ENCODE measurements around the gene RBM34. TPM values are rescaled to one million over a fixed set of nuclear protein-coding genes. Genes with fewer than 3 reads are reported as not detected.

The RBM34 gene
- total RNA-seq, 1 donor from 2014 or later: 129 TPM

DNA sequence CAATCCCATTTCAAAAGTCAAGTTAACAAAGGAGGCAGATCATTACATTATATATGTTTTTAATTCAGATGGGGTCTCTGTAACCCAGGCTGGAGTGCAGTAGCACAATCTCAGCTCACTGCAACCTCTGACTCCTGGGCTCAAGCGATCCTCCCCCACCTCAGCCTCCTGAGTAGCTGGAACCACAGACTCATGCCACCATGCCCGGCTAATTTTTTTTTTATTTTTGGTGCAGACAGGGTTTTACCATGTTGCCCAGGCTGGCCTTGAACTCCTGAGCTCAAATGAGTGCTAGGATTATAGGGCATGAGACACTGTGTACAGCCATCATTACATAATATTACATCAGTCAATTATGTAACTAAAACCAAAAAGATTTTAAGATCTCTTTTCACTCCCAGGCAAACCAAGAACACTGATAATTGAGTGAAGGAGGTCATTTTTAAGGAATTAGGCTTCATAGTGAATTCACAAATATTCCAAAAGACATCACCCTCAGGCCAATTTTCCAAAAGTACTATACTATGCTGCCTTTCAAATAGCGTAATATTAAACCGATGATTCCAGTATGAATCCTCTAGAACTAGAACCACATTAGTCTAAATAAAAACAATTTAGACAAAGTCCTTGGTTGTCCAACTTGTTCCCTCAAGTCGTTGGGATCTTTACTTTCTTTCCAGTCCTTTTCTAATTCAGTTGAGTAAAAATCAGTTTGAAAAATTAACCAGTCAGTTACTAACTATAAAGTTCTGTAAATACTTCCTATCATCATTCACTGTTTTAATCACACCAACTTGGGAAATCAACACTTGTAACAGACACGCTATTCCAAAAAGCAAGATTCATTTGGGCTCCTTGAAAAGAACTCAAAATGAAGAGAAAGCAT is 48.5 kb downstream of the RBM34 start:
- H3K79me2 ChIP-seq (ENCODE audit: insufficient read depth, low read length): peaks cover 55% of the 10 kb centered on the region
- DNase-seq (ENCODE audit: low read depth) (no peak), FAIRE-seq (no peak)
- Mint-ChIP-seq H3K27me3 (ENCODE audit: low read depth, unreplicated experiment) (no peaks in the 10 kb centered on the region), H3K27ac (ENCODE audit: unreplicated experiment) (peak overlapping the region; percentile 55), H3K4me1 (ENCODE audit: low read depth, unreplicated experiment) (peaks cover 19% of the 10 kb centered on the region), H3K9me3 (ENCODE audit: unreplicated experiment) (no peaks in the 10 kb centered on the region), H3K4me3 (ENCODE audit: unreplicated experiment) (no peak overlapping the region), H3K36me3 (ENCODE audit: low read depth, unreplicated experiment) (peaks cover 33% of the 10 kb centered on the region)
- H3K9me3 ChIP-seq (ENCODE audit: insufficient read depth, low read depth, low read length): no peaks in the 10 kb centered on the region
- TF ChIP-seq CTCF (IDR thresholded peaks at IDR 0.05; ENCODE audit: insufficient read depth, low read depth, low read length) (no peak), EZH2 (IDR thresholded peaks at IDR 0.05; ENCODE audit: insufficient read depth, low read length) (no peak)
- no peak overlapping the region for H3K9ac ChIP-seq (ENCODE audit: low read length)
- H2AFZ ChIP-seq (ENCODE audit: low read depth, low read length): no peak overlapping the region
- no peak overlapping the region for H3K27ac ChIP-seq (ENCODE audit: low read depth, low read length)
- no peak overlapping the region for H3K4me3 ChIP-seq (ENCODE audit: insufficient read depth, low read depth, low read length)
- peaks cover 56% of the 10 kb centered on the region for H4K20me1 ChIP-seq (ENCODE audit: insufficient read depth, low read length)
- H3K27me3 ChIP-seq (ENCODE audit: insufficient read depth, low read length): no peaks in the 10 kb centered on the region
- peaks cover 62% of the 10 kb centered on the region for H3K36me3 ChIP-seq (ENCODE audit: insufficient read depth, low read length)
- no peak overlapping the region for H3K4me2 ChIP-seq (ENCODE audit: low read length)
- no peaks in the 10 kb centered on the region for H3K4me1 ChIP-seq (ENCODE audit: insufficient read depth, low read length)

GRCh38 chr1:235111107-235111506 is 49.9 kb downstream of the RBM34 start:
- Mint-ChIP-seq H3K9me3 (ENCODE audit: unreplicated experiment) (no peaks in the 10 kb centered on the region), H3K36me3 (ENCODE audit: low read depth, unreplicated experiment) (peaks cover 34% of the 10 kb centered on the region), H3K27ac (ENCODE audit: unreplicated experiment) (no peak overlapping the region), H3K27me3 (ENCODE audit: low read depth, unreplicated experiment) (no peaks in the 10 kb centered on the region), H3K4me3 (ENCODE audit: unreplicated experiment) (no peak overlapping the region), H3K4me1 (ENCODE audit: low read depth, unreplicated experiment) (peaks cover 20% of the 10 kb centered on the region)
- H3K9ac ChIP-seq (ENCODE audit: low read length): no peak overlapping the region
- FAIRE-seq (no peak), DNase-seq (ENCODE audit: low read depth) (no peak)
- TF ChIP-seq CTCF (IDR thresholded peaks at IDR 0.05; ENCODE audit: insufficient read depth, low read depth, low read length) (no peak), EZH2 (IDR thresholded peaks at IDR 0.05; ENCODE audit: insufficient read depth, low read length) (no peak)
- H3K27ac ChIP-seq (ENCODE audit: low read depth, low read length): no peak overlapping the region
- no peaks in the 10 kb centered on the region for H3K9me3 ChIP-seq (ENCODE audit: insufficient read depth, low read depth, low read length)
- peaks cover 60% of the 10 kb centered on the region for H4K20me1 ChIP-seq (ENCODE audit: insufficient read depth, low read length)
- peaks cover 59% of the 10 kb centered on the region for H3K36me3 ChIP-seq (ENCODE audit: insufficient read depth, low read length)
- no peak overlapping the region for H3K4me3 ChIP-seq (ENCODE audit: insufficient read depth, low read depth, low read length)
- H3K4me1 ChIP-seq (ENCODE audit: insufficient read depth, low read length): no peaks in the 10 kb centered on the region
- peaks cover 42% of the 10 kb centered on the region for H3K79me2 ChIP-seq (ENCODE audit: insufficient read depth, low read length)
- no peaks in the 10 kb centered on the region for H3K27me3 ChIP-seq (ENCODE audit: insufficient read depth, low read length)
- no peak overlapping the region for H3K4me2 ChIP-seq (ENCODE audit: low read length)
- no peak overlapping the region for H2AFZ ChIP-seq (ENCODE audit: low read depth, low read length)

- H3K27me3 ChIP-seq (ENCODE audit: insufficient read depth, low read length): no peaks in the 10 kb centered on the region
- H2AFZ ChIP-seq (ENCODE audit: low read depth, low read length): no peak overlapping the region
- peaks cover 46% of the 10 kb centered on the region for H4K20me1 ChIP-seq (ENCODE audit: insufficient read depth, low read length)
- H3K9me3 Mint-ChIP-seq (ENCODE audit: unreplicated experiment): no peaks in the 10 kb centered on the region
- no peak for TF ChIP-seq EZH2 (IDR thresholded peaks at IDR 0.05; ENCODE audit: insufficient read depth, low read length)
- TF ChIP-seq CTCF (IDR thresholded peaks at IDR 0.05; ENCODE audit: insufficient read depth, low read depth, low read length): no peak
- no peak overlapping the region for H3K27ac ChIP-seq (ENCODE audit: low read depth, low read length)
- no peaks in the 10 kb centered on the region for H3K4me1 ChIP-seq (ENCODE audit: insufficient read depth, low read length)
- no peak for DNase-seq (ENCODE audit: low read depth)
- H3K4me2 ChIP-seq (ENCODE audit: low read length): no peak overlapping the region
- FAIRE-seq: no peak
- H3K36me3 Mint-ChIP-seq (ENCODE audit: low read depth, unreplicated experiment): peaks cover 29% of the 10 kb centered on the region
- no peak overlapping the region for H3K4me3 Mint-ChIP-seq (ENCODE audit: unreplicated experiment)
- peaks cover 25% of the 10 kb centered on the region for H3K79me2 ChIP-seq (ENCODE audit: insufficient read depth, low read length)
- H3K9ac ChIP-seq (ENCODE audit: low read length): no peak overlapping the region
- H3K36me3 ChIP-seq (ENCODE audit: insufficient read depth, low read length): peaks cover 46% of the 10 kb centered on the region
- H3K4me1 Mint-ChIP-seq (ENCODE audit: low read depth, unreplicated experiment): peaks cover 28% of the 10 kb centered on the region
- H3K9me3 ChIP-seq (ENCODE audit: insufficient read depth, low read depth, low read length): no peaks in the 10 kb centered on the region
- H3K4me3 ChIP-seq (ENCODE audit: insufficient read depth, low read depth, low read length): no peak overlapping the region
- no peak overlapping the region for H3K27ac Mint-ChIP-seq (ENCODE audit: unreplicated experiment)
- no peaks in the 10 kb centered on the region for H3K27me3 Mint-ChIP-seq (ENCODE audit: low read depth, unreplicated experiment)
Observed at GRCh38 chr1:235108876-235109275, 52.2 kb downstream of the RBM34 start.

Data from astrocyte (in vitro differentiated cells and primary cell).